Activated T-cell treated with anti-CD3 and anti-CD28 coated beads for 48 hours (primary cell): ENCODE data around the gene PRSS33.

Experiments used
- DNase-seq: peaks from one replicate; pipeline ENCODE4 v3.0.0-alpha.2; 2020; ENCODE audit warnings: low read depth

Gene PRSS33

GRCh38 chr16:2799205-2799858 lies 12.0 kb upstream of the PRSS33 start:
- DNase-seq, result no peak

DNA sequence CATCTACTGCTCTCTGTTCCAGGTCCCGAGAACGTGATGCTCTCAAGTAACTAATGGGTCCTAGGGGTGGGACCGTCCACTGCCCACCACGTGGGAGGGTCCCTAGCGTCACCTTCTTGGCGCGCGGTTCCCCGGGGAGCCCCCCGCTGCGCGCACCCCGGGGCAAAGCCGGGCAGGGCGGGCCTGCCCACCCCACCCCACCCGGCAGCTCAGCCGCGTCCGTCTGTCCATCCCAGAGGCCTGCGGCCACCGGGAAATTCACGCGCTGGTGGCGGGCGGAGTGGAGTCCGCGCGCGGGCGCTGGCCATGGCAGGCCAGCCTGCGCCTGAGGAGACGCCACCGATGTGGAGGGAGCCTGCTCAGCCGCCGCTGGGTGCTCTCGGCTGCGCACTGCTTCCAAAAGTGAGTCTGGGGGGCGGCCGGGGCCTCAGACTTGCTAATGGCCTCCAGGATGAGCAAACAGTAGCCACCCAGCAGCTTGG lies 11.4 kb upstream of the PRSS33 start:
- DNase-seq, result no peak

DNA sequence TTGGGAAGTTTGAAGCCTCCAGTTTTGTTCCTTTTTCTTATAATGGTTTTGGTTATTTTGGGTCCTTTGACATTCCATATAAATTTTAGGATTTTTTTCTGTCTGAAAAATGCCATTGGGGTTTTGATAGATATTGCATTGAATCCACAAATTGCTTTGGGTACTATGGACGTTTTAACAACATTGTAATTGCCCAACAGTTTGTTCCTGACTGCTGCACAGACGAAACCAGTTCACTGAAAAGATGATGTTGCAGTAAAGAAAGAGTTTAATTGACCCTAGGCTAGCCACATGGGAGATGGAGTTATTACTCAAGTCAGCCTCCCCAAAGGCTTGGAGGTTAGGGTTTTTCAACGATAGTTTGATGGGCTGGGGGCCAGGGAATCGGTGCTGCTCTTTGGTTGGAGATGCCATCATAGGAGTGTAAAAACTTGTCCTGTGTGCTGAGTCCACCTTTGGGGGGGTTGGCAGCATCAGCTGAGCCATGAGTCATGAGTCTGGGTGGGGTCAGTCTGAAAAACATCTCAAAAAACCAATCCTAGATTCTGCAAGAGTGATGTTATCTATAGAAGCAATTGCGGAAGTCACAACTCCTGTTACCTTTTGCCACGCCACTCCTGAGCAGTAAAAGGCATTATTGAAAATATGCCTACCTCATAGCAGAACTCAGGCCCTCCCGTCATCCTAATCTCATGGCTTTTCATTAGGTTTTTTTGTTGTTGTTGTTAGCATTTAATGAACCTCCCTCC lies 8.2 kb upstream of the PRSS33 start:
- DNase-seq, result no peak

DNA sequence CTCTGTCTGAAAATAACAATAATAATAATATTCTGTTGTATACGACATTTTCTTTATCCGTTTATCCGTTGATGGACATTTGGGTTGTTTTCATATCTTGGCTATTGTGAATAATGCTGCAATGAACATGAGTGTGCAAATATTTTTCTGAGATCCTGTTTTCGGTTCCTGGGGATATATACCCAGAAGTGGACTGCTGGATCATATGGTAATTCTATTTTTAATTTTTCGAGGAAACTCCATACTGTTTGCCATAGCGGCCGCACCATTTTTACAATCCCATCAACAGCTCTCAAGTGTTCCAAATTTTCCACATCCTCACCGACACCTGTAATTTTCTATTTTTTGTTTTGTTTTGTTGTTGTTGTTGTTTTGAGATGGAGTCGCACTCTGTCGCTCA lies 5.6 kb upstream of the PRSS33 start:
- no peak for DNase-seq

- no peak for DNase-seq
Measured at GRCh38 chr16:2791174-2791573, 3.8 kb upstream of the PRSS33 start.

GRCh38 chr16:2790631-2791030 lies 3.3 kb upstream of the PRSS33 start:
- DNase-seq, result no peak

DNA sequence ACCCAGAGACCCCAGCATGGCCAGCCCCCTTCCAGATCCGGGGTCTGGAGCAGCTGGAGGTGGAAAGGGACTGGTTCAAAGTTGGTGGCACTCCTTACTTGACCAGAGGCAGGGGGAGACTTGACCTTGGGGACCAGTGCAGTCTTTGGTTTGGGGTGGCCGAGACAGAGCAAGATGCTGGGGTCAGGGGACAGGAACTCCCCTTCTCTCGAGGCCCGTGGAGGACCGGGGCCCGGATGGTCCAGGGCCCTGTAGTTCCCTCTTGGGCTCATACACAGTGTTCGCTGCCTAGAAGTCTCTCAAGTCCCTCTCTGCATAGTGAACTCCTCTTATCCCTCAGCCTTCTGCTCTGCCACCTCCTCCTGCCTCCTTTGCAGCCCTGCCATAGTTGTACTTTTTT lies 601 bp upstream of the PRSS33 start:
- DNase-seq, result no peak

GRCh38 chr16:2786826-2787151 lies 571 bp downstream of the PRSS33 start:
- no peak for DNase-seq

GRCh38 chr16:2786061-2786825 lies 1.1 kb downstream of the PRSS33 start:
- DNase-seq, result no peak

DNA sequence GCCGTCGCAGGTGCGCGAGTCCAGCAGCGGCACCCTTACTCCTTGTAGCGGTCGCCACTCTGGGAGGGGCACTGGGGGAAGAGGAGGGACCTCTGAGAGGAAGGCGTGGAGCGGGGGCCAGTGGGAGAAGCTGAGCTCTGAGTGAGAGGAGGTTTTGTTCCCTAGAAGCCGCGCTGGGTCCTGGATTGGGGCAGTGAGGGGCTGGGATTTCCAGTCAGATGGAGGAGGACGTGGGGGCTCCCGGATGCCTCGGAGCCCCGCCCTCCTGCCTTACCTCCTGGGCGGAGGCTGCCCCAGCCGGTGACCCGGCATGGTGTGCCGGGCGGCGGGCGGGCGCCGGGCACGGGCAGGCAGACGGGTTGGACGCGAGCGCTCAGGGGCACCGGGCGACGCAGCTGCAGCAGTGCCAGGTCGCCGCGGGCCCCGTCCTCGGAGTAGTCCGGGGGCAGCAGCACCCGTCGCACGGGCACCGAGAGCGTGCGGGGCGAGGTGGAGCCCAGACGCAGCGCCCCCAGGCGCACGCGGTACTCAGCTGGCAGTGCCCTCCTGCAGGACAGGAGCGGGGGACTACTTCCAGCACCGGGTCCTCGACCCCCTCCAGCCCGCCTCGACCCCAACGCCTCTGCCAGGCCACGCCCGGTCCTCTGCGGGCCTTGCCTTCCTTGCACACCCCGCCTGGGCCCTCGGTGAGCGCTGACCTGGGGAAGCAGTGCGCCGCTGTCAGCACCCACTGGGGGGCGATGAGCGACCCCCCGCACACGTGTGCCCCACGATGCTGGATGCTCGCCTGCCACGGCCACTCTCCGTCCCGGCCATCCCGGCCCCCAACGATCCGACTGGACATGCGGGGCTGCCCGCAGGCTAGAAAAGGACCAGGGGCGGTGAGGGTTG lies 2.0 kb downstream of the PRSS33 start:
- no peak for DNase-seq

DNA sequence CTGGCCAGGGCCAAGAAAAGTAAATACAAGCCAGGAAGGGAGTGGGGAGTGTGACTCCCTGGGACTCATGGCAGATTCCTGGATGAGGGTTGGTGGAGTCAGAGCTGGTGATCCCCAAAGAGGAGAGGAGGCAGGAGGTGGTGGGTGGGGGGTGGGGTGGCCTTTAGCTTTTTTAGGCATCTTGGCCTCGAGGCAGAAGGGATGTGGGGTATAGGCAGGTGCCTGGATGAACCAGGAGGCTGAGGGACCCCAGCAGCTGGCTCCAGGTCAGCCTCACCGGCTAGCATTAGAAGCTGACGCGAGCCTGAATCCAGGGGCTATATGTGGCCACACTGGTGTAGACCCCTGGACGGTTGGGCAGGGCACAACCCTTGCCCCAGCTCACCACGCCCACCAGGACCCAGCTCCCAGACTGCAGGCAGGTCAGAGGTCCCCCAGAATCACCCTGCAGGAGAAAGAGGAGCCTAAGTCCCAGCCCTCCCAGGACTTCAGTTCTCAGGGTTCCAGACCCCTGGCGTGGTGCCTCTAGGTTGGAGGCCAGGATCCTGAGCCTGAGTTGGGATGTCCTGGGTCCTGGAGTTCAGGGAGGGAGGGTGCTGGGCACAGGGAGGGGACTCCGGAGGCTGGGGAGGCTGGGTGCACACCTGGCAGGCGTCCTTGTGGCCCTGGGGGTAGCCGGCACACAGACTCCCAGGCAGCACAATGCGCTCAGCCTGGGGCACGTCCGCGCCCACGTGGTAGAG lies 2.8 kb downstream of the PRSS33 start:
- DNase-seq, result no peak

- DNase-seq, result no peak
Measured at GRCh38 chr16:2783581-2784357, 3.6 kb downstream of the PRSS33 start.

DNA sequence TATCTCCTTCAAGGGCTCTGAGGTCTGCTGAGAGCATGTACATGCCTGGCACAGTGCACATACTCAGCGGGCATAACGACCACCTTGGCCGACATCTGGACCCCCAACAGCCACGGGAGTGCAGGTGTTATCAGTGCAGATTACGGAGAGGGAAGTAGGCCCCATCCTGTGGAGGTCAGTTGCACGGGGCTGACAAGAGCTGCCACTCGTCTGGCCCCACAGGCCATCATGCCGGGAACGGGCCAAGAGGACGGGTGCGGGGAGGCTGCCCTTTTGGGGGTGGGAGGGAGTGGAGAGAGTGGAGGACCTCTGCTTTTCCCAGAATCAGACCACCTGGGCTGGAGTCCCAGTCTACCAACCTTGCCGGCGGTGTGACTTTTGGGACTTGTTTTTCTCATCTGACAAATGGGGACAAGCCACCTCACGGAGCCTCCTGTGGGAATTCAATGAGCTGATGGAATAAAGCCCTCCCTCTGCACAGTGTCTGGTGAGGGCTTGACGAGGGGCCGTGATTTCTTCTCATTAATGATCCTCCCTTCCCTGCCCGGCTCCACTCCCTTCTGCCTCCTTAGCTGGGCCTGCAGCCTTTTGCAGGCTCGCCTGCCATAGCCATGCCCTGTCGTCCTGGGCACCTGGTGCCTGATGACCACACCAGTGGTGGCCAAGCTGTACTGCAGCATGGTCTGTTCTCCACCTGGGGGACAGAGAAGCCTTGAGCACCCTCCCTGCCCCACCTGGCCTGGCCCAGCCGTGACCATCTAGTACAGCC lies 4.6 kb downstream of the PRSS33 start:
- DNase-seq, result no peak

GRCh38 chr16:2779978-2780898 lies 7.1 kb downstream of the PRSS33 start:
- DNase-seq, result no peak

DNA sequence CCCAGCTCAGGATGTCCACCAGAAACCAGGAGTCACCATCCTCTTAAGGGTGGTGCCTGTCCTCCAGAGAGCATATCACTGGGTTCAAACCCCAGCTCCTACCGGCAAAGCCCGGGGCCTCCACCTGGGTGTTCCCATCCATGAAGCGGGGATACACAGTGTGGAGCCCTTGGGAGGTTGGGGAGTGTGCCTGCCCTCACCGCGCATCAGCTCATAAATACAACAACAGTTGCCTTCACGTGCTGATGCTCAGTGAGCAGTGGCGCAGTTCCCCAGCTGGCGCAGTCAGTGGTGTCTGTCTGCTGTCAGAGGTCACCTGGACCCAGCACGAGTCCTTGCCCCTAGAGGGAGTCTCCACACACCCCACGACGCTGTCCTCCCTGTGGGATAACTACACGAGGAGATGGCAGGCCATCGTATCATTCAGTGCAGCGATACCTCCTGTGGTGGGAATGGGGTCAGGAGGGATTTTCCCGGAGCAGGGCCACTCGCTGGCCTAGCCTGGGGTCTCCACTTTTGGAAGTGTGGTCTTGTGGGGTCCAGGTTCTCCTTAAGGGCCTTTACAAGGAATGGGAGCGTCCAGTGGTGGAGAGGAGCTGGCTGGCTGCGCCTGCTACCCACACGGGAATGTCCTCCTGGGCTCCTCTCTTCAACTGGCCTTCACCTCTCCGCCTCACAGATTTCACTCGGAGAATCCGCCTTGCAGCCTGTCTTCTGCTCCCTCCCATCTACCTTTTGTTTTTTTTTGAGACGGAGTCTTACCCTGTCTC lies 8.0 kb downstream of the PRSS33 start:
- no peak for DNase-seq

DNA sequence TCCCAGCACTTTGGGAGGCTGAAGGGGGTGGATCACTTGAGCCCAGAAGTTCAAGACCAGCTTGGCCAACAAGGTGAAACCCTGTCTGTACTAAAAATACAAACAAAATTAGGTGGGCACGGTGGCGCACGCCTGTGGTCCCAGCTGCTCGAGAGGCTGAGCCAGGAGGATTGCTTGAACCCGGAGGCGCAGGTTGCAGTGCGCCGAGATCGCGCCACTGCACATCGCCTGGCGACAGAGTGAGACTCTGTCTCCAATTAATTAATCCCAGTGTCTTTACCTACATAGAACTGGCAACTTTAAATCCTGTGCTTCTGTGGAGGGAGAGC lies 8.8 kb downstream of the PRSS33 start:
- no peak for DNase-seq

DNA sequence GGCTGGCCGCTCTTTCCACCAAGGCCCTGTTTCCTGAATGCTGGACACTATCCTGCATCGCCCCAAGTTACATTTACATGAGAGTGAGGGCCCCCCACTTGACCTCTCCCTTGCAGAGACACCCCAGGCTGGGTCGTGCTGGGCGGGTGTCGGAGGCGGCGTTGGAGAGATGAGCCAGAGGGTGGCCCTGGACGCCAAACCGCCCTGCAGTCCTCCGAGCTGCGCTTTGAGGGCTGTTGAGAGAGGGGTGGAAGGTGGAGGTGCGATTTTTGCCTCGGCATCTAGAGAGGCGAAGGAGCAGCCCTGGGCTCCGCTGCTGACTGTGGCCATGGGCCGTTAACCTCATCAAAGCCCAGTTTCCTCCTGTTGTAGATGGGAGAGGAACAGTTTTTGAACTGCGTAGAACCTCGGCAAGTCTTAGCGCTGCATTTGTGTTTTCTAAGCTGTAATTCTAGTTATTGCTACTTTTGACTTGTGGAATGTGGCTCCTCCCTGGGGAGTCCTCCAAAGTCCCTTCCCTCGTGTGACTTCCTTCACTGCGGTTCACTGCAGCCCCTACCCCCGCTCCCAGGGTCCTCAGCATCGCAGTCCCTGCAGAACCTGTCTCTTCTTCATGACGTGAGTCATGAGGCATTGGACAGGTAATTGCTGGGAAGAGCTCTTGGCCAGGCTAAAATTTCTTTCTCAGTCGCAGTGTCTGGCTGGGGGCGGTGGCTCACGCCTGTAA lies 9.3 kb downstream of the PRSS33 start:
- no peak for DNase-seq
